Natural killer cell treated with Interleukin-12 subunit alpha and Interleukin-12 subunit beta and Interleukin-15 and Interleukin-18, amount 100 ng/mL, for 72 hours (primary cell): ENCODE data around the gene DAZ4. TPM values are rescaled to one million over a fixed set of nuclear protein-coding genes. Genes with fewer than 3 reads are reported as not detected.
"Not testable (repeated sequence)": the region's sequence is repeated elsewhere in the genome, so short reads cannot be mapped to it uniquely, and the experiment has no call there.

Source experiments
- ATAC-seq, 2 donors: fragments of 150-1000 bp; cut with Tn5 transposase in 1 of 2; sonication (Bioruptor Pico), chemical (Tn5 transposase) in 1 of 2; 2 replicates each; pipeline ENCODE4 v1.10.0; 2021
- DNase-seq: peaks from one replicate; pipeline ENCODE4 v3.0.0; 2022; ENCODE audit warnings: low spot score
- H3K27ac Mint-ChIP-seq, 2 donors: 1 replicate in 1 of 2; 2 replicates in 1 of 2; pipeline ENCODE4 v1.8.0; 2022; ENCODE audit warnings: mixed read lengths in 2 of 2, mild to moderate bottlenecking in 1 of 2, moderate library complexity in 1 of 2
- H3K27me3 Mint-ChIP-seq, 2 donors: 1 replicate in 1 of 2; 2 replicates in 1 of 2; pipeline ENCODE4 v1.8.0; 2022; ENCODE audit warnings: mixed read lengths in 2 of 2
- H3K36me3 Mint-ChIP-seq: one replicate; pipeline ENCODE4 v1.8.0; 2022; ENCODE audit warnings: mixed read lengths
- H3K4me1 Mint-ChIP-seq, 2 donors: 1 replicate in 1 of 2; 2 replicates in 1 of 2; pipeline ENCODE4 v1.8.0; 2022; ENCODE audit warnings: low read depth in 2 of 2, mixed read lengths in 2 of 2, mild to moderate bottlenecking in 1 of 2
- H3K4me3 Mint-ChIP-seq: one replicate; pipeline ENCODE4 v1.8.0; 2022; ENCODE audit warnings: mixed read lengths
- H3K9me3 Mint-ChIP-seq: 2 replicates; pipeline ENCODE4 v1.8.0; 2022; ENCODE audit warnings: mixed read lengths
- total RNA-seq, 2 donors: library from RNA; stranded (reverse); gene quantifications; one replicate each; pipeline ENCODE4 v1.2.3, GENCODE V29; 2022

The DAZ4 gene
- not detected for total RNA-seq

- ATAC-seq = not testable (repeated sequence)
Measured at GRCh38 chrY:24833619-24834018, at the start of gene DAZ4. DAZ4 (plus strand) TSS chrY:24833919; CDS start chrY:24834127, 208 bp downstream.

GRCh38 chrY:24813293-24813692 lies 20.4 kb upstream of the DAZ4 start, which contains the start of gene DAZ3:
DAZ3 (minus strand) TSS chrY:24813393; CDS start chrY:24813185, 208 bp downstream.
- not testable (repeated sequence) for H3K4me1 Mint-ChIP-seq, H3K9me3 Mint-ChIP-seq, H3K36me3 Mint-ChIP-seq, H3K4me3 Mint-ChIP-seq, H3K27ac Mint-ChIP-seq, ATAC-seq, DNase-seq, H3K27me3 Mint-ChIP-seq

More at GRCh38 chrY:24833619-24834018, at the start of gene DAZ4:
- H3K36me3 Mint-ChIP-seq, DNase-seq, H3K27ac Mint-ChIP-seq, H3K9me3 Mint-ChIP-seq, H3K4me3 Mint-ChIP-seq, H3K27me3 Mint-ChIP-seq, H3K4me1 Mint-ChIP-seq: not testable (repeated sequence)

DNA sequence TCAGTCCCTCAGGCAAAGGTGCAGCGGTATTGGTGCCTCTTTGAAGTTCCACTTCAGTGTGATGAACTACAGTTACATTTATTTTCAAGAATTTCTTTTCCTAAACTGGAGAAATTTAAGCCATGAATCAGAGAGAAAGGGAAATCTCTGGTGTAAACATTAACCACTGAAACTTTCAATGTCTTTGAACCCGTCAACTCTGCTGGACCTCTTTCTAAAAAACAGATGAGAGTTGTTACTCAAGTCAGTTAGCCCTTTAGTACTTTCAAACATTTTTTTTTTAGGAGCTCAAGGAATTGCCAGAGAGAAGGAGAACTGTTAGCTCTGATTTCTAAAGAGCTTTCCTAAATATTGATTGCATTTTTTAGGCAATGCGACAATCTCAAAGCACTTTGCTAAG lies 11.9 kb upstream of the DAZ4 start:
- H3K27me3 Mint-ChIP-seq, H3K36me3 Mint-ChIP-seq, H3K27ac Mint-ChIP-seq, ATAC-seq, H3K4me1 Mint-ChIP-seq, H3K9me3 Mint-ChIP-seq, H3K4me3 Mint-ChIP-seq, DNase-seq: not testable (repeated sequence)

DNA sequence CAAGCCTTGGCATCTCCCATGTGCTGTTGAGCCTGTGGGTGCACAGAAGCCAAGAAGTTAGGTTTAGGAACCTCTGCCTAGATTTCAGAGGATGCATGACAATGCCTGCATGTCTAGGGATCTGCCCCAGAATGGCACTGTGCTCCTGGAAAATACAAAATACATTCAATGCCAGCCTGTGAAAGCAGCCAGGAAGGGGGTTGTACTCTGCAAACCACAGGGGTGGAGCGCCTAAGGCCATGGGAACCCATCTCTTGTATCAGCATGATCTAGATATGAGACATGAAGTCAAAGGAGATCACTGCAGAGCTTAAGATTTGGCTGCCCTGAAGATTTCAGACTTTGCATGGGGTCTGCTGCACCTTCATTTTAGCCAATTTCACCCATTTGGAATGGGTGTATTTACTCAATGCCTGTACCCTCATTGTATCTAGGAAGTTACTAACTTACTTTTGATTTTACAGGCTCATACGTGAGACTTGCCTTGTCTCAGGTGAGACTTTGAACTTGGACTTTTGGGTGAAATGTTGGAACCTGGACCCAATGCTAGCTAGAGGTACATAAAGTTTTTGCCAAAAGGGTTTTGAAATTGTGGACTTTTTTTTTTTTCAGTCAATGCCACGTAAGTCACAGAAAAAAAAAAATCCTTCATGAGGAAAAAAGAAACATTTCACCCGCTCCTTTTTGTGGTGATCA lies 9.4 kb upstream of the DAZ4 start:
- DNase-seq, H3K36me3 Mint-ChIP-seq, H3K27ac Mint-ChIP-seq, H3K27me3 Mint-ChIP-seq, ATAC-seq, H3K9me3 Mint-ChIP-seq, H3K4me1 Mint-ChIP-seq, H3K4me3 Mint-ChIP-seq: not testable (repeated sequence)

DNA sequence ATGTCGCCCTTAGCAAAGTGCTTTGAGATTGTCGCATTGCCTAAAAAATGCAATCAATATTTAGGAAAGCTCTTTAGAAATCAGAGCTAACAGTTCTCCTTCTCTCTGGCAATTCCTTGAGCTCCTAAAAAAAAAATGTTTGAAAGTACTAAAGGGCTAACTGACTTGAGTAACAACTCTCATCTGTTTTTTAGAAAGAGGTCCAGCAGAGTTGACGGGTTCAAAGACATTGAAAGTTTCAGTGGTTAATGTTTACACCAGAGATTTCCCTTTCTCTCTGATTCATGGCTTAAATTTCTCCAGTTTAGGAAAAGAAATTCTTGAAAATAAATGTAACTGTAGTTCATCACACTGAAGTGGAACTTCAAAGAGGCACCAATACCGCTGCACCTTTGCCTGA lies 8.7 kb upstream of the DAZ4 start:
- not testable (repeated sequence) for H3K27ac Mint-ChIP-seq, H3K4me1 Mint-ChIP-seq, ATAC-seq, H3K36me3 Mint-ChIP-seq, DNase-seq, H3K9me3 Mint-ChIP-seq, H3K4me3 Mint-ChIP-seq, H3K27me3 Mint-ChIP-seq

Other genes starting within 250 kb of the DAZ4 start
- gene BPY2B, start 215.9 kb upstream of the DAZ4 start, total RNA-seq = not detected
- gene DAZ3, start 20.5 kb upstream of the DAZ4 start, total RNA-seq = not detected
- gene BPY2C, start 218.2 kb downstream of the DAZ4 start, total RNA-seq = not detected